Smooth muscle cell (in vitro differentiated cells): ENCODE results near the gene POC1A. TPM values are rescaled to one million over a fixed set of nuclear protein-coding genes. Genes with fewer than 3 reads are reported as not detected.

Source experiments
- DNase-seq: peaks from one replicate; lab custom pipeline; 2025; ENCODE audit not compliant: unreplicated experiment; lab: John Stamatoyannopoulos, UW
- H2AFZ ChIP-seq: fragments of 200-600 bp; sonication (generic); 2 replicates; pipeline ENCODE4 v1.6.0; 2016; ENCODE audit warnings: antibody characterized with exemption, low read depth, mild to moderate bottlenecking
- H3F3A ChIP-seq: fragments of 200-600 bp; sonication (generic); 2 replicates; pipeline ENCODE4 v1.6.0; 2017; ENCODE audit warnings: antibody characterized with exemption, low read depth
- H3K27ac ChIP-seq: fragments of 200-600 bp; sonication (generic); 2 replicates; pipeline ENCODE4 v1.5.1; 2016; ENCODE audit warnings: low read depth, mild to moderate bottlenecking
- H3K27me3 ChIP-seq: fragments of 200-600 bp; sonication (generic); 2 replicates; pipeline ENCODE4 v1.6.1; 2016; ENCODE audit warnings: low read depth, mild to moderate bottlenecking
- H3K36me3 ChIP-seq: fragments of 200-600 bp; sonication (generic); 2 replicates; pipeline ENCODE4 v1.5.1; 2016; ENCODE audit warnings: low read depth
- H3K4me1 ChIP-seq: fragments of 200-600 bp; sonication (generic); 2 replicates; pipeline ENCODE4 v1.5.1; 2016; ENCODE audit warnings: low read depth
- H3K4me2 ChIP-seq: fragments of 200-600 bp; sonication (generic); 2 replicates; pipeline ENCODE4 v1.6.0; 2016; ENCODE audit warnings: mild to moderate bottlenecking
- H3K4me3 ChIP-seq: fragments of 200-600 bp; sonication (generic); 2 replicates; pipeline ENCODE4 v1.5.1; 2016; ENCODE audit warnings: mild to moderate bottlenecking
- H3K79me2 ChIP-seq: fragments of 200-600 bp; sonication (generic); 2 replicates; pipeline ENCODE4 v1.6.0; 2016; ENCODE audit warnings: low read depth, mild to moderate bottlenecking
- H3K9ac ChIP-seq: fragments of 200-600 bp; sonication (generic); 2 replicates; pipeline ENCODE4 v1.6.0; 2016; ENCODE audit warnings: low read depth
- H3K9me3 ChIP-seq: fragments of 200-600 bp; sonication (generic); replicated peaks from 2 replicates; pipeline ENCODE4 v1.5.1; 2016; ENCODE audit warnings: low read depth
- H4K20me1 ChIP-seq: fragments of 200-600 bp; sonication (generic); 2 replicates; pipeline ENCODE4 v1.6.0; 2016; ENCODE audit warnings: low read depth
- CTCF ChIP-seq: fragments of 200-600 bp; sonication (generic); IDR thresholded peaks from 2 replicates; pipeline ENCODE4 v1.5.1; 2017; ENCODE audit warnings: borderline replicate concordance, mild to moderate bottlenecking, antibody characterized with exemption; ENCODE audit not compliant: insufficient read depth, poor library complexity, severe bottlenecking
- WGBS: methylation state at CpG from one replicate; pipeline ENCODE4 v1.1.7; 2016; ENCODE audit warnings: low lambda C conversion rate; 5-methylcytosine and 5-hydroxymethylcytosine counted together
- polyA plus RNA-seq: library from polyadenylated mRNA; unstranded; fragments of >200 nt; fragmentation: Nextera tagmentation; extraction: Ambion mirVana; gene quantifications from 2 replicates; pipeline ENCODE4 v1.2.1, GENCODE V29; 2016
- total RNA-seq: library from RNA; depleted of rRNA; stranded (reverse); fragments of >200 nt; gene quantifications from 2 replicates; pipeline ENCODE4 v1.2.3, GENCODE V29; 2014

POC1A gene
- total and polyA plus RNA-seq, 2 experiments from 2014 or later = 1.8 to 7.9 TPM

GRCh38 chr3:52062505-52062904 is 91.7 kb downstream of the POC1A start:
- no peak for TF ChIP-seq CTCF
- H3K4me1 ChIP-seq = peaks cover 9% of the 10 kb centered on the region
- H3K27me3 ChIP-seq = no peaks in the 10 kb centered on the region
- H3K9me3 ChIP-seq = no peaks in the 10 kb centered on the region
- H3K4me3 ChIP-seq = no peak overlapping the region
- no peaks in the 10 kb centered on the region for H3K36me3 ChIP-seq
- no peaks in the 10 kb centered on the region for H3F3A ChIP-seq
- no peak overlapping the region for H3K4me2 ChIP-seq
- DNase-seq = no peak
- H3K27ac ChIP-seq = peak overlapping the region; percentile 72
- 53% methylated on average over 5 of the region's 5 CpGs for whole genome bisulfite sequencing
- no peaks in the 10 kb centered on the region for H3K79me2 ChIP-seq
- no peaks in the 10 kb centered on the region for H4K20me1 ChIP-seq
- no peak overlapping the region for H2AFZ ChIP-seq
- peak overlapping the region; percentile 43 for H3K9ac ChIP-seq

GRCh38 chr3:52061121-52061910 is 92.9 kb downstream of the POC1A start:
- Histone ChIP-seq H3F3A (no peaks in the 10 kb centered on the region), H3K79me2 (peaks cover 5% of the 10 kb centered on the region), H3K27ac (no peak overlapping the region), H3K4me3 (no peak overlapping the region), H3K9me3 (no peaks in the 10 kb centered on the region), H3K36me3 (no peaks in the 10 kb centered on the region), H3K4me2 (no peak overlapping the region), H2AFZ (no peak overlapping the region), H3K27me3 (no peaks in the 10 kb centered on the region), H3K9ac (no peak overlapping the region), H4K20me1 (no peaks in the 10 kb centered on the region), H3K4me1 (peaks cover 5% of the 10 kb centered on the region)
- TF ChIP-seq CTCF = no peak
- DNase-seq = no peak
- 84% methylated on average over 4 of the region's 4 CpGs for WGBS

- Histone ChIP-seq H3K9ac (no peak overlapping the region), H3K27me3 (no peaks in the 10 kb centered on the region), H3K4me3 (no peak overlapping the region), H3K36me3 (no peaks in the 10 kb centered on the region), H4K20me1 (peaks cover under 1% of the 10 kb centered on the region), H3K27ac (no peak overlapping the region), H3K4me2 (no peak overlapping the region), H3K79me2 (peaks cover 17% of the 10 kb centered on the region), H3K4me1 (peaks cover 13% of the 10 kb centered on the region), H3K9me3 (no peaks in the 10 kb centered on the region), H2AFZ (no peak overlapping the region), H3F3A (no peaks in the 10 kb centered on the region)
- TF ChIP-seq CTCF = no peak
- no peak for DNase-seq
- WGBS = 81% methylated on average over 6 of the region's 7 CpGs
Measured at GRCh38 chr3:52059781-52060180, 94.4 kb downstream of the POC1A start.
